HG03439 (cell line): ENCODE measurements around the gene FAM83G.

Source experiments
- ATAC-seq: cut with Tn5 transposase; IDR thresholded peaks from one replicate; pipeline ENCODE4 v1.9.1; 2021; ENCODE audit warnings: mild to moderate bottlenecking, moderate library complexity; ENCODE audit not compliant: unreplicated experiment

The FAM83G gene

GRCh38 chr17:19010729-19011505, 6.4 kb upstream of the FAM83G start:
- ATAC-seq = no peak

GRCh38 chr17:19009970-19010369, 5.4 kb upstream of the FAM83G start:
- ATAC-seq = no peak

GRCh38 chr17:19006698-19007097, 2.1 kb upstream of the FAM83G start:
- no peak for ATAC-seq

- no peak for ATAC-seq
Observed at GRCh38 chr17:19005789-19006430, 1.3 kb upstream of the FAM83G start.

DNA sequence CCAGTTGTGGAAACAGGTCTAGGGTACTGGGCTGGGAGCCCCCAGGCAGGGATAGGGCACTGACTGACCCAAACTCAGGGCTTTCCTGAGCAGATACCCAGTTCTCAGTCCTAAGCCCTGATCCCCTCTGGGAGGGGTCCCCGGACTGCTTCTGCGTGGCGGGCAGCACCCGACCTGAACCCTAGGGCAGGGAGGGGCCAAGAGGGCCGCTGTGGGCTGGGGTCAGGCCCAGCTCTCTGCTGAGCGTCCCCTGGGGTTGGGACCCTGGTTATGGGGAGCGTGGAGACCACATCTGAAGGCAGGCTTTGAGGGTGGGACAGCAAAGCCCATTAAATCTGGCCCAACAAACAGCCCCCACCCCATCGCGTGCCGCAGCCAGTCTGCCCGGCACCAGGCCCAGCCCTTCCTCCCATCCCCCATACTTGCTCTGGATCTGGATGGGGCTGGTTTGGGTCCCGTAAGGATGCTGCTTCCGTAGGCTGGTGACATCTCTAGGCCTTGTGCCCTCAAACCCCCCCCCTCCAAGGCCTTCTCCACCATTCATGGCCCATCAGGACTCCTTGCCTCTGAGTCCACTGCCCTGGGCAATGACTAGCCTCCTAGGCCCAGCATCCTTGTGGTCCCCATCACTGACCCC, 691 bp upstream of the FAM83G start:
- ATAC-seq = no peak

GRCh38 chr17:19003543-19004420, 782 bp downstream of the FAM83G start:
- peak; percentile 17 for ATAC-seq

DNA sequence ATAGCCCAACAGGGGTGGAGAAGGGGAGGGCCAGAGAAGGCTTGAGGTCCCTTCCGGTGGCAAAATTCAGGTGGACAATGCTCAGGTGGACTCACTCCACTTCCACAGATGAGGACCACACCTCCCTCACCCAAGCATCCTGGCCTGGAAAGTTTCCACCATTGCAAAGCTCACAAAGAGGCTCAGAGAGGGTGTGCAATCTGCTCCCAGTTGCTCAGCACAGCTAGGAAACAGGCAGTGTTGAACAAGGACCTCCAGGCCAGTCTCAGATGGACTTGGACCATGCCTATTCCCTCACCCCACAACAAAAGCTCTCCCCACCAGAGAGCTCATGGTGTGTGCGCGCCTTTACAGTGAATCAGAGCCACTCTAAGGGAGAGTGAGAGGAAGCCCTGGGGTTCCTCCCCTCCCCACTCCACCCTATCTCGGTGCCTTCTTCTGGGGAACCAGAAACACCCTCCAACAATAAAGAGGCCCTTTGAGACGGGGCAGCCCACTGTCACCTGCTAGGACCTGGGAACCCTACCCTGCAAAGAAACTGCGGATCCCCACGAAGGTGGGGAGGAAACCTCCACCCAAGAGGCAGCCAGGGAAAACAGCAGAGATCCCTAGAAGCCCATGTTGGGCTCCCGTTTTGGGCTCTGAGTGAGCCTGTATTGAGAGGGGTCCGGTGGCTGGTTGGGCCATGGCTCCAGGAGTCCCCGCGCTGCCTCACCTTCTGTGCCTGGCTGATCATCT, 1.6 kb downstream of the FAM83G start:
- ATAC-seq = no peak

DNA sequence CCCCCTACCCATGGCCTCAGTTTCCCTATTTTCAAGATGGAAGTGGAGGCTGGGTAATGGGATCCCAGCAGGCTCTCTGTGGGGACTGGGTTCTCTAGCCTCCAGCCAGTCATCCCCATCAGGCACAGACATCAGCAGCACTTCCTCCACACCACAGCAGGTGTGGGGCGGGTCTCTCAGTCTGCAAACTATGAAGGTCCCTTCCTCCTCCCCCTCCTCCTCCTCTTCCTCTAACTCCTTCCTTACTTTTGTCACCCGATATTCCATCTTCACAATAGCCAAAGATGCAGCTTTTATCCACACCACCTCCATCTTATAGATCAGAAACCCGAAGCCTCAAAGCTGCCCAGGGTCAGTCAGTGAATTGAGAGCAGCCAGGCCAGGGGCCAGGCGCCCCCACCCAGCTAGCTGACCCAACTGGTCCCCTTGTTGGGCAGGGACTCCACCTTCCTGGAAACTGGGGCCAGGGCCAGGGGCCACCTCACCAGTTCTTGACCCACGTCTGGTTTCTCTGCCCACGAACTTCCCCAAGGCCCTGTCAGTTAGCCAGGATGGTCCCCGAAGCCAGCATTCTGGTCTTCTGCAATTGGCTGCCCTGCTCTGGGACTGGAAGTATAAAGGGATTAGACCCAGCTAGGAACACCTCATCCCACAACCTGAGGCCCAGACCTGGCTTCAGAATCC, 2.5 kb downstream of the FAM83G start:
- ATAC-seq = no peak

GRCh38 chr17:19000531-19001325, 3.8 kb downstream of the FAM83G start:
- no peak for ATAC-seq

DNA sequence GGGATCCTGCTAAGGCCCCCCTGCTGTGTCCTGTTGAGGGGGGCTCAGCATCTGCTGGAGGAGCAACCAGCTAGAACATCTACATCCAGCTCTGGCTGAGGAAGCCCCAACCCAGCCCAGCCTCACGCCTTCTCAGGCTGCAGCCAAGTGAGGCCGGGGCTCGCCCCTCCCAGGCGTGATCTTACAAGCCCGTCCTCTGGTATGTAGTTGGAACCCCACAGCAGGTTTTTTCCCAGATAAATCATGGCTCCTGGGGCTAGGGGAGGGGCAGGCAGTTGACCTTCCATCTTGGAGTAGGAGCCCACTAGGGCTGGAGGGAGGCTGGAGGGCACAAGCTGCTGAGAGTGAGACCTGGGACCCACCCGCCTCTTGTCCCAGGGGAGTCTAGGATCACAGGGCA, 4.7 kb downstream of the FAM83G start:
- no peak for ATAC-seq

- ATAC-seq = no peak
Observed at GRCh38 chr17:18999394-18999793, 5.2 kb downstream of the FAM83G start.

- no peak for ATAC-seq
Observed at GRCh38 chr17:18997650-18998196, 6.8 kb downstream of the FAM83G start.

DNA sequence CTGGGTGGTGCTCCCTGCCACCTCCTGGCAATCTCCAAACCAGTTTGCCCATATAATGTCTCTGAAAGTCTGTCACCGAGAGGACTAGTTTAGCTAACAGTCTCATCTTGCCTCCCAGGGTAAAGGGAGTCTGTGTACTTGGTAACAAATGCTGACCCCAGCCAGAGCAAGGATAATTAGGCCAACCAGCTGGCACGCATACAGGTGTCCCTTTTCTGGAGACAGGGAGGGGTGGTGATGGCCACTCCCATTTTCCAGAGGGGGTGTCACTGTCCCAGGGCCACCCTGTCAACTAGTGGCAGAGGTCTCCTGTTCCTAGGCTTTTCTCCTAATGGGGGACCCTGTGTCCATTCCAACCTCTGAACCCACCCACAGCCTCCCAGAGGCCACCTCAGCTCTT, 8.1 kb downstream of the FAM83G start:
- no peak for ATAC-seq

- ATAC-seq = no peak
Observed at GRCh38 chr17:18995220-18995619, 9.3 kb downstream of the FAM83G start.

- no peak for ATAC-seq
Observed at GRCh38 chr17:18994631-18995030, 9.9 kb downstream of the FAM83G start.

- no peak for ATAC-seq
Observed at GRCh38 chr17:18993905-18994526, 10.5 kb downstream of the FAM83G start.

GRCh38 chr17:18992454-18993130, 12.0 kb downstream of the FAM83G start:
- no peak for ATAC-seq
